H1 (cell line): ENCODE measurements around the gene PDE4D. TPM values are rescaled to one million over a fixed set of nuclear protein-coding genes. Genes with fewer than 3 reads are reported as not detected.

Experiments
- CTCF ChIA-PET: fragments of 300-600 bp; sonication (Branson Sonifier 250); formaldehyde crosslinking; loops from one replicate; lab custom pipeline; 2021; ENCODE audit not compliant: partially characterized antibody; lab: Charles Lee
- POLR2A ChIA-PET: fragments of 300-600 bp; sonication (Branson Sonifier 250); formaldehyde crosslinking; loops from one replicate; lab custom pipeline; 2021; ENCODE audit warnings: inconsistent platforms; ENCODE audit not compliant: partially characterized antibody; lab: Charles Lee
- DNase-seq, 2 experiments: peaks; one replicate each; pipeline versions ENCODE4 v3.0.0 to v3.0.0-alpha.2; 2010 to 2022; ENCODE audit warnings: low spot score in 2 of 2, low read depth in 1 of 2, mixed read lengths in 1 of 2
- FAIRE-seq: peaks from 2 replicates; lab custom pipeline; 2011; peaks lifted over from hg19 to GRCh38; lab: Jason Lieb, UNC
- H2AFZ ChIP-seq: 2 replicates; pipeline ENCODE4 v1.8.1; 2012; ENCODE audit warnings: low read length, inconsistent platforms
- H2AK5ac ChIP-seq: 2 replicates; pipeline ENCODE4 v1.6.1; 2013; ENCODE audit warnings: low read depth, low read length
- H2BK120ac ChIP-seq: replicated peaks from 2 replicates; pipeline ENCODE3; 2013; ENCODE audit warnings: low read depth, low read length, inconsistent platforms
- H2BK12ac ChIP-seq: 2 replicates; pipeline ENCODE4 v1.6.1; 2013; ENCODE audit warnings: low read depth, low read length
- H2BK15ac ChIP-seq: 2 replicates; pipeline ENCODE4 v1.6.1; 2013; ENCODE audit warnings: low read length
- H2BK20ac ChIP-seq: 2 replicates; pipeline ENCODE4 v1.6.1; 2013; ENCODE audit warnings: low read length
- H2BK5ac ChIP-seq: 2 replicates; pipeline ENCODE4 v1.6.1; 2013; ENCODE audit warnings: low read depth, low read length
- H3K14ac ChIP-seq: 2 replicates; pipeline ENCODE4 v1.6.1; 2013; ENCODE audit warnings: inconsistent platforms; ENCODE audit not compliant: insufficient read length
- H3K18ac ChIP-seq: 2 replicates; pipeline ENCODE4 v1.6.1; 2013; ENCODE audit warnings: low read length; ENCODE audit errors: extremely low read depth
- H3K23ac ChIP-seq: 2 replicates; pipeline ENCODE4 v1.6.1; 2013; ENCODE audit warnings: inconsistent platforms; ENCODE audit not compliant: insufficient read length
- H3K23me2 ChIP-seq: 2 replicates; pipeline ENCODE4 v1.6.1; 2013; ENCODE audit warnings: low read depth, low read length
- H3K27ac ChIP-seq: 2 replicates; pipeline ENCODE4 v1.6.1; 2011; ENCODE audit warnings: low read depth, low read length, inconsistent platforms
- H3K27me3 ChIP-seq, 4 experiments: replicated peaks in 1 of 4; 1 replicate in 1 of 4; 2 replicates in 3 of 4; pipeline versions ENCODE4 v1.6.1 to v1.8.1; 2011 to 2013; ENCODE audit warnings: low read length in 3 of 4, mild to moderate bottlenecking in 3 of 4, inconsistent platforms in 2 of 4, mixed read lengths in 2 of 4, moderate library complexity in 1 of 4; ENCODE audit not compliant: control insufficient read depth in 3 of 4, insufficient read depth in 3 of 4; ENCODE audit errors: extremely low read depth in 1 of 4
- H3K36me3 ChIP-seq, 4 experiments: 2 replicates each; pipeline versions ENCODE4 v1.6.1 to v1.8.1; 2011 to 2013; ENCODE audit warnings: mild to moderate bottlenecking in 4 of 4, low read length in 3 of 4, moderate library complexity in 2 of 4, control low read depth in 1 of 4, inconsistent platforms in 1 of 4; ENCODE audit not compliant: insufficient read depth in 4 of 4, control insufficient read depth in 2 of 4
- H3K4ac ChIP-seq: replicated peaks from 2 replicates; pipeline ENCODE3; 2013; ENCODE audit warnings: low read length, low read depth, mixed read lengths, inconsistent platforms; ENCODE audit not compliant: insufficient read length
- H3K4me1 ChIP-seq, 4 experiments: replicated peaks in 1 of 4; 1 replicate in 1 of 4; 2 replicates in 3 of 4; pipeline versions ENCODE4 v1.6.1 to v1.8.1; 2011 to 2013; ENCODE audit warnings: low read length in 3 of 4, inconsistent platforms in 2 of 4, mixed read lengths in 1 of 4; ENCODE audit not compliant: insufficient read depth in 4 of 4, control insufficient read depth in 3 of 4
- H3K4me2 ChIP-seq, 2 experiments: 2 replicates each; pipeline versions ENCODE4 v1.6.1 to v1.8.1; 2011 to 2013; ENCODE audit warnings: low read depth in 2 of 2, low read length in 2 of 2, control low read depth in 1 of 2, inconsistent platforms in 1 of 2, mild to moderate bottlenecking in 1 of 2; ENCODE audit not compliant: insufficient read depth in 1 of 2
- H3K4me3 ChIP-seq, 4 experiments: fragments of 200-600, 300-600 bp in 1 of 4; sonication (generic), shearing (Covaris generic), sonication (Bioruptor Twin) in 1 of 4; 2 replicates each; pipeline versions ENCODE4 v1.5.1 to v1.8.1; 2011 to 2016; ENCODE audit warnings: low read length in 4 of 4, low read depth in 3 of 4, control low read depth in 2 of 4, inconsistent platforms in 2 of 4, mild to moderate bottlenecking in 2 of 4, mixed read lengths in 1 of 4, moderate library complexity in 1 of 4; ENCODE audit not compliant: insufficient read depth in 2 of 4; ENCODE audit errors: extremely low read depth in 1 of 4
- H3K56ac ChIP-seq: replicated peaks from 2 replicates; pipeline ENCODE3; 2013; ENCODE audit warnings: low read depth, mild to moderate bottlenecking, mixed read lengths, low read length, inconsistent platforms; ENCODE audit not compliant: insufficient read length
- H3K79me1 ChIP-seq: 2 replicates; pipeline ENCODE4 v1.6.1; 2013; ENCODE audit warnings: low read depth, low read length, control low read depth
- H3K79me2 ChIP-seq, 2 experiments: 2 replicates each; pipeline versions ENCODE4 v1.6.1 to v1.8.1; 2012 to 2013; ENCODE audit warnings: low read length in 2 of 2, mild to moderate bottlenecking in 2 of 2, inconsistent platforms in 1 of 2; ENCODE audit not compliant: insufficient read depth in 2 of 2, control insufficient read depth in 1 of 2
- H3K9ac ChIP-seq, 4 experiments: replicated peaks in 1 of 4; 1 replicate in 1 of 4; 2 replicates in 3 of 4; pipeline versions ENCODE4 v1.6.1 to v1.8.1; 2011 to 2013; ENCODE audit warnings: low read depth in 3 of 4, low read length in 3 of 4, control low read depth in 2 of 4, mild to moderate bottlenecking in 2 of 4, moderate library complexity in 2 of 4, inconsistent platforms in 1 of 4; ENCODE audit errors: extremely low read depth in 1 of 4
- H3K9me3 ChIP-seq, 2 experiments: 2 replicates each; pipeline versions ENCODE4 v1.6.1 to v1.8.1; 2012 to 2013; ENCODE audit warnings: mild to moderate bottlenecking in 2 of 2, moderate library complexity in 2 of 2, control low read depth in 1 of 2, inconsistent platforms in 1 of 2, low read depth in 1 of 2, low read length in 1 of 2, mixed read lengths in 1 of 2; ENCODE audit not compliant: insufficient read depth in 2 of 2
- H4K20me1 ChIP-seq, 2 experiments: replicated peaks in 1 of 2; 2 replicates each; pipeline versions ENCODE3 to v1.8.1; 2011 to 2013; ENCODE audit warnings: inconsistent platforms in 2 of 2, low read length in 2 of 2, mild to moderate bottlenecking in 1 of 2; ENCODE audit not compliant: insufficient read depth in 2 of 2, control insufficient read depth in 1 of 2
- H4K5ac ChIP-seq: 2 replicates; pipeline ENCODE4 v1.6.1; 2013; ENCODE audit warnings: low read length, low read depth, mixed read lengths, inconsistent platforms; ENCODE audit not compliant: insufficient read length
- H4K8ac ChIP-seq: 2 replicates; pipeline ENCODE4 v1.8.0; 2013; ENCODE audit warnings: mild to moderate bottlenecking, moderate library complexity, low read length, inconsistent platforms; ENCODE audit not compliant: insufficient read depth; ENCODE audit errors: extremely low read depth
- H4K91ac ChIP-seq: replicated peaks from 2 replicates; pipeline ENCODE3; 2013; ENCODE audit warnings: low read length, mixed read lengths, inconsistent platforms; ENCODE audit not compliant: insufficient read length
- CHD1 ChIP-seq: IDR thresholded peaks from 2 replicates; pipeline ENCODE4 v1.6.1; 2012; ENCODE audit warnings: low read depth, low read length, improper control_type of control experiment
- GABPA ChIP-seq: IDR thresholded peaks from 2 replicates; pipeline ENCODE4 v1.6.1; 2011; ENCODE audit warnings: mild to moderate bottlenecking, low read length, moderate library complexity, borderline replicate concordance; ENCODE audit not compliant: insufficient read depth
- HDAC2 ChIP-seq, 2 experiments: fragments of 300-600 bp in 1 of 2; sonication (generic) in 1 of 2; IDR thresholded peaks; 2 replicates each; pipeline ENCODE4 v1.6.1; 2011 to 2012; ENCODE audit warnings: low read depth in 2 of 2, low read length in 2 of 2, mild to moderate bottlenecking in 2 of 2, moderate library complexity in 2 of 2, borderline replicate concordance in 1 of 2, inconsistent platforms in 1 of 2
- SP1 ChIP-seq: IDR thresholded peaks from 2 replicates; pipeline ENCODE4 v1.6.1; 2011; ENCODE audit warnings: low read depth, low read length
- TAF1 ChIP-seq: IDR thresholded peaks from 2 replicates; pipeline ENCODE4 v1.6.1; 2011; ENCODE audit warnings: mild to moderate bottlenecking, low read depth, low read length
- TCF12 ChIP-seq: IDR thresholded peaks from 2 replicates; pipeline ENCODE4 v1.6.1; 2011; ENCODE audit warnings: low read depth, mild to moderate bottlenecking, low read length
- WGBS, 2 experiments: shearing (Covaris generic) in 1 of 2; methylation state at CpG; one replicate each; pipeline versions ENCODE4 v1.1.6 to v1.1.7; 2013 to 2015; ENCODE audit warnings: low lambda C conversion rate in 2 of 2, mixed read lengths in 2 of 2, inconsistent platforms in 1 of 2, low coverage in 1 of 2, missing lambda C conversion rate in 1 of 2; ENCODE audit not compliant: insufficient replicate concordance in 2 of 2, insufficient coverage in 1 of 2, insufficient read length in 1 of 2; ENCODE audit errors: extremely low coverage in 1 of 2, missing lambda C conversion rate in 1 of 2; 5-methylcytosine and 5-hydroxymethylcytosine counted together
- polyA plus RNA-seq, 7 experiments: library from polyadenylated mRNA; depleted of rRNA in 3 of 7; stranded (reverse) in 5 of 7; unstranded in 2 of 7; fragments of >200 nt in 5 of 7; fragments of 200-250 nt in 2 of 7; gene quantifications; 1 replicate in 5 of 7; 2 replicates in 1 of 7; 4 replicates in 1 of 7; pipeline versions ENCODE4 v1.2.1 to v1.2.3, GENCODE V29; 2011 to 2013; ENCODE audit warnings: missing spikeins in 2 of 7, mixed read lengths in 2 of 7
- total RNA-seq: library from RNA; stranded (reverse); fragmentation: NEBNext Ultra II Directional; extraction: Animal tissue kit (Norgen Biotek cat#: 25700); gene quantifications from 2 replicates; pipeline ENCODE4 v1.2.1, GENCODE V29; 2021
- TF ChIP-seq, protein P1 (sequence below): IDR thresholded peaks from 2 replicates; pipeline ENCODE4 v1.6.1; 2011; ENCODE audit warnings: low read depth, mild to moderate bottlenecking, low read length; ENCODE audit not compliant: insufficient read depth
- TF ChIP-seq, protein P2 (sequence below), 3 experiments: IDR thresholded peaks; 1 replicate in 2 of 3; 2 replicates in 1 of 3; pipeline versions ENCODE4 v1.5.1 to v1.6.1; 2011; ENCODE audit warnings: low read length in 3 of 3, mild to moderate bottlenecking in 3 of 3, inconsistent platforms in 2 of 3, low read depth in 1 of 3, moderate library complexity in 1 of 3; ENCODE audit not compliant: insufficient read depth in 1 of 3; ENCODE audit errors: control extremely low read depth in 1 of 3
- TF ChIP-seq, protein P3 (sequence below): IDR thresholded peaks from 2 replicates; pipeline ENCODE4 v1.6.1; 2012; ENCODE audit warnings: inconsistent platforms

The PDE4D gene
- total and polyA plus RNA-seq, 2 of the 8 experiments (the other 6 are each of a cell fraction or from before 2014, with no cell fraction given) = 2.3 to 3.7 TPM

DNA sequence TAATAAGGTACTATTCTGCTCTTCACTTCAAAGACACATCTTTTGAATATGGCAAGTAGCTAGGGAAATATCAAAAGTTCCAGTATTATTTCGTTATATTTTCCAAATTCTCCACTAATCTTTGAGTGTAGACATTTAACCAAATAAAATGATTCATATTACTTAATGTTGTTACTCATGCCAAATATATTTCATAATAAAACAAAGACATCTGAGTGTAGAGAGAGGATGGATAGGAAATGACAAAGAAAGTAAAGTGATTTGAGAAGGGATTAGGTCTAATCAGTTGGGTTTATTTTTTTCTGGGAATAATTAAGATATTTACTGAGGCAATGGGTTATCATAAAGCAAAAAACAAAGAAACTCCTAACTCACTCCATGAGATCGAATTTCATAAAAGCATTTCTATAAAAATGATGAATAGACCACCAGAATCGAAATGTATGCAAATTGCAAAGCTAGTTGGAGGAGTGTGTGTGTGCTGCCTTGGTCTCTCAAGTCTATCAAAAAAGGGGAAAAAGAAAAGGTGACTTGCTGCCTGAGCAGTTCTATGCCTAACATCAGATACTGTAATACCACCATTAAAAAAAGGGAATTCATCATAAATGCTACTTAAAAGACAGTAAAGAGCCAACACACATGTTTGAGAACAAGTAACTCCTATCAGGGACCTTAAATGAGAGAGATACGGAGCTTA, 255.5 kb downstream of the PDE4D start:
- peaks cover 0 to 2% (median 0%) of the 10 kb centered on the region in 4 experiments; a peak in 1 of 7 replicates for H3K4me1 ChIP-seq
- H3K23me2 ChIP-seq = no peaks in the 10 kb centered on the region
- no peaks in the 10 kb centered on the region for H3K9me3 ChIP-seq
- no peak overlapping the region for H2AFZ ChIP-seq
- H3K4ac ChIP-seq = no peak overlapping the region
- H2AK5ac ChIP-seq = no peak overlapping the region
- H4K91ac ChIP-seq = no peak overlapping the region
- H2BK120ac ChIP-seq = no peak overlapping the region
- DNase-seq (no peak), FAIRE-seq (no peak)
- no peak overlapping the region for H3K23ac ChIP-seq
- no peaks in the 10 kb centered on the region for H3K36me3 ChIP-seq
- WGBS, 2 experiments = 91% methylated on average over 4 of the region's 4 CpGs; no CpG with 5 or more reads in 1 of the 2 experiments
- H4K20me1 ChIP-seq = no peaks in the 10 kb centered on the region
- no peak overlapping the region for H3K18ac ChIP-seq
- no peak overlapping the region for H3K14ac ChIP-seq
- no peak overlapping the region for H2BK20ac ChIP-seq
- H3K56ac ChIP-seq = no peak overlapping the region
- H3K27me3 ChIP-seq = no peaks in the 10 kb centered on the region
- no peak overlapping the region for H3K27ac ChIP-seq
- H3K79me2 ChIP-seq = no peaks in the 10 kb centered on the region
- H3K9ac ChIP-seq = no peak overlapping the region
- no peaks in the 10 kb centered on the region for H3K79me1 ChIP-seq
- no peak overlapping the region for H4K5ac ChIP-seq
- H2BK12ac ChIP-seq = no peak overlapping the region
- ChIA-PET POLR2A (no interaction called here), CTCF (interaction anchor here (0.6 to 0.7 kb wide), 2 partner anchors 21 to 418 kb away, joined by 3 to 4 read pairs; no protein-coding TSS in a partner anchor)
- H2BK5ac ChIP-seq = no peak overlapping the region
- no peak overlapping the region for H4K8ac ChIP-seq
- H3K4me3 ChIP-seq = no peak overlapping the region
- no peak overlapping the region for H2BK15ac ChIP-seq
- no peak overlapping the region for H3K4me2 ChIP-seq
- no peak for TF ChIP-seq CHD1
- TF ChIP-seq TAF1 = no peak
- no peak for TF ChIP-seq SP1
- TF ChIP-seq HDAC2 (IDR thresholded peaks at IDR 0.05; ENCODE audit: borderline replicate concordance in 1 of 2, low read depth in 2 of 2, low read length in 2 of 2) = no peak
- TF ChIP-seq, protein P1, sequence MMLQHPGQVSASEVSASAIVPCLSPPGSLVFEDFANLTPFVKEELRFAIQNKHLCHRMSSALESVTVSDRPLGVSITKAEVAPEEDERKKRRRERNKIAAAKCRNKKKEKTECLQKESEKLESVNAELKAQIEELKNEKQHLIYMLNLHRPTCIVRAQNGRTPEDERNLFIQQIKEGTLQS = no peak
- TF ChIP-seq TCF12 = no peak
- TF ChIP-seq GABPA = no peak
- TF ChIP-seq, protein P2, sequence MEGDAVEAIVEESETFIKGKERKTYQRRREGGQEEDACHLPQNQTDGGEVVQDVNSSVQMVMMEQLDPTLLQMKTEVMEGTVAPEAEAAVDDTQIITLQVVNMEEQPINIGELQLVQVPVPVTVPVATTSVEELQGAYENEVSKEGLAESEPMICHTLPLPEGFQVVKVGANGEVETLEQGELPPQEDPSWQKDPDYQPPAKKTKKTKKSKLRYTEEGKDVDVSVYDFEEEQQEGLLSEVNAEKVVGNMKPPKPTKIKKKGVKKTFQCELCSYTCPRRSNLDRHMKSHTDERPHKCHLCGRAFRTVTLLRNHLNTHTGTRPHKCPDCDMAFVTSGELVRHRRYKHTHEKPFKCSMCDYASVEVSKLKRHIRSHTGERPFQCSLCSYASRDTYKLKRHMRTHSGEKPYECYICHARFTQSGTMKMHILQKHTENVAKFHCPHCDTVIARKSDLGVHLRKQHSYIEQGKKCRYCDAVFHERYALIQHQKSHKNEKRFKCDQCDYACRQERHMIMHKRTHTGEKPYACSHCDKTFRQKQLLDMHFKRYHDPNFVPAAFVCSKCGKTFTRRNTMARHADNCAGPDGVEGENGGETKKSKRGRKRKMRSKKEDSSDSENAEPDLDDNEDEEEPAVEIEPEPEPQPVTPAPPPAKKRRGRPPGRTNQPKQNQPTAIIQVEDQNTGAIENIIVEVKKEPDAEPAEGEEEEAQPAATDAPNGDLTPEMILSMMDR (IDR thresholded peaks at IDR 0.05; ENCODE audit: control extremely low read depth in 1 of 3, insufficient read depth in 1 of 3, low read depth in 1 of 3, low read length in 3 of 3) = no peak
- TF ChIP-seq, protein P3, sequence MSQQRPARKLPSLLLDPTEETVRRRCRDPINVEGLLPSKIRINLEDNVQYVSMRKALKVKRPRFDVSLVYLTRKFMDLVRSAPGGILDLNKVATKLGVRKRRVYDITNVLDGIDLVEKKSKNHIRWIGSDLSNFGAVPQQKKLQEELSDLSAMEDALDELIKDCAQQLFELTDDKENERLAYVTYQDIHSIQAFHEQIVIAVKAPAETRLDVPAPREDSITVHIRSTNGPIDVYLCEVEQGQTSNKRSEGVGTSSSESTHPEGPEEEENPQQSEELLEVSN = no peak
